GM12891 (cell line): ENCODE data around the gene TULP4.

Experiments
- POLR2A ChIP-seq: IDR thresholded peaks from 2 replicates; pipeline ENCODE4 v1.6.1; 2011; ENCODE audit warnings: low read depth, low read length, control low read depth
- POLR2AphosphoS5 ChIP-seq: IDR thresholded peaks from 2 replicates; pipeline ENCODE4 v1.6.1; 2011; ENCODE audit warnings: low read depth, low read length, control low read depth

GRCh38 chr6:158529629-158530028, 217.4 kb downstream of the TULP4 start:
- TF ChIP-seq POLR2A (no peak), POLR2AphosphoS5 (no peak)
